HG03575 (cell line): ENCODE results near the gene GGT6.

Source experiments
- ATAC-seq: cut with Tn5 transposase; IDR thresholded peaks from one replicate; pipeline ENCODE4 v1.9.1; 2021; ENCODE audit not compliant: unreplicated experiment, insufficient number of reproducible peaks, low FRiP score; ENCODE audit errors: extremely low read depth

The GGT6 gene

DNA sequence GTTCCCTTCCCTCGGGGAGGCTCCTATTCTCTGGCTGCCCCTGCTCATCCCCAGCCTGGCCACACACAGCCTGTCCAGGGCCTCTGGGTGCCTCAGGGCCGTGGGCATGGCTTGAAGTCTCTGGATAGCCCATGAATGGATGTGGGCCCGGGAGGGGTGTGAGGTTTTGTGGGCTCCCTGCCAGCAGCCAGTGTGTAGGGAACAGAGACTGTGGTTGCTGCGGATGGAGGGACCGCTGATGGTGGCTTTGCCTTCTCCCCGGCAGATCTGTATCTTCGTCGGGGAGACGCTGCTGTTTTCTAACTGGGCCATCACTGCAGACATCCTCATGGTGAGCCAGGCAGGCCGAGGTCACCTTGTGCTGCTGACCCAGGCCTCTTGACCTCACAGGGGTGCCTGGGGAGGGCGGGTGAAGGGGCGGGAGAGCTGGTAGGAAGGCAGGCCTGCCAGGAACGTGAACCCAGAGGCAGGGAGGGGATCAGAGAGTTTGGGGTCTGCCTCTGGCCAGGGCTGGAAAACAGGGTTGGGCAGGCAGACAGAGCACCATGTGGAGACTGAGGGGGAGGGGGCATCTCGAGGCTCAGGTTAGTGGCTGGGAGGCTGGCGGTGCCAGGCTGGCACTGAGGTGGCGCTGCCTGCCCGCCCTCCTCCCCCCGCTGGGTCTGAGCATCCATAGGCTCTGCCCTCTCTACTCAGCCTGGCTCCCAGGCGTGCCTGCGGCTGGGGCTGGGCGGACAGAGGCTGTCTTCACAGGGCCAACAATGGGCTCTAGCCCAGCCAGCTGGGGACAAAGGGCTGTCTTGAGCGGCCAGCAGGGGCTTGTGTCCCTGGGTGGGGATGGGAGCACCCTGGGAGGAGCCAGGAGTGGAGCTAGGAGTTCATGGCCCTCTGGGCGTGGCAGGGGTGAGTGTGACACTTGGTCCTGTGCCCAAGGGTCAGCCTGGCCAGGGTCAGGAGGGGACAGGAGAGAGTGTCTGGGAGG lies 26.6 kb downstream of the GGT6 start:
- no peak for ATAC-seq

DNA sequence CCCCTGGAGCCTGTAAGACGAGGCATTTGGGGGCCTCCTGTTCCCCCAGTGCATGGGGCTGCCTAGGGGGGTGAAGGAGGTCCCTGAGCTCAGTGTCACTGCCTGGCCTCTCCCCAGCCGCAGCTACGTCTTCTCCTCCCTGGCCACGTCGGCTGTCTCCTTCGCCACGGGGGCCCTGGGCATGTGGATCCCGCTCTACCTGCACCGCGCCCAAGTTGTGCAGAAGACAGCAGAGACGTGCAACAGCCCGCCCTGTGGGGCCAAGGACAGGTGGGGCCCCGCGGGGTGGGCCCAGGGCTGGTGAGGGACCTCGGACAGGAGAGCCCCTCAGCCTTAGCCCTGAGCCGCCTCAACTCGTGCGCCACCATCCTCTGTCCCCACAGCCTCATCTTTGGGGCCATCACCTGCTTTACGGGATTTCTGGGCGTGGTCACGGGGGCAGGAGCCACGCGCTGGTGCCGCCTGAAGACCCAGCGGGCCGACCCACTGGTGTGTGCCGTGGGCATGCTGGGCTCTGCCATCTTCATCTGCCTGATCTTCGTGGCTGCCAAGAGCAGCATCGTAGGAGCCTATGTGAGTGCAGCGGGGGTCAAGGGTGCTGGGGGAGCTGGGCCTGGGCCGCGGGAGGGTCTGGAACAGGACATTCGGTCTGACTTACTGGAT lies 27.4 kb downstream of the GGT6 start:
- no peak for ATAC-seq

DNA sequence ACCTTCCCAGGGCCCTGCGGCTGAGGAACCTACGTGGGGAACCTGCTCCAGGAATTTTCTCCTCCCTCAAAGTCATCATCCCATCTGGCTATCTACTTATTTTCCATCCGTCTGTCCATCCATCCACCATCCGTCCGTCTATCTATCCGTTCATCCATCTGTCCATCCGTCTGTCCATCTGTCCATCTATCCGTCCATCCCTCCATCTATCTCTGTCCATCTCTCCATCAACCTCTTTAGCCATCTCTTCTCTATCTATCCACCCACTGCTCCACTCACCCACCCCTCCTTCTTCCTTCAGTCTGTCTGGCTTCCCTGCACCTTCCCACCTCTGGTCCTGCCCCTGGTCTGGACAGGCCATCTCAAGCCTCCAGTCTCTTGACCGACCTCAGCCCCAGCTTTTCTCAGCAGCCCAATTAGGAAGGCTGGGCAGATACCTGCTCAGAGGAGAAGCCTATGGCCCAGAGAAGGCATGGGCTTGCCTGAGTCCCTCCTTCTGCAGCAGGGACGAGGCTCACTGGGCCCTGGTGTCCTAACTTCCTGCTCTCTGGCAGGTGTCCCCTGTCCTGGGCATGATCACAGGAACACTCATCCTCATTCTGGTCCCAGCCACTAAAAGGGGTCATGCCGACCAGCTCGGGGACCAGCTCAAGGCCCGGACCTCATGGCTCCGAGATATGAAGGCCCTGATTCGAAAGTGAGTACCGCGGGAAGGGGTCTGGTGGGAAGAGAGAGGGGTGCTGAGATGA lies 28.2 kb downstream of the GGT6 start:
- ATAC-seq = no peak

DNA sequence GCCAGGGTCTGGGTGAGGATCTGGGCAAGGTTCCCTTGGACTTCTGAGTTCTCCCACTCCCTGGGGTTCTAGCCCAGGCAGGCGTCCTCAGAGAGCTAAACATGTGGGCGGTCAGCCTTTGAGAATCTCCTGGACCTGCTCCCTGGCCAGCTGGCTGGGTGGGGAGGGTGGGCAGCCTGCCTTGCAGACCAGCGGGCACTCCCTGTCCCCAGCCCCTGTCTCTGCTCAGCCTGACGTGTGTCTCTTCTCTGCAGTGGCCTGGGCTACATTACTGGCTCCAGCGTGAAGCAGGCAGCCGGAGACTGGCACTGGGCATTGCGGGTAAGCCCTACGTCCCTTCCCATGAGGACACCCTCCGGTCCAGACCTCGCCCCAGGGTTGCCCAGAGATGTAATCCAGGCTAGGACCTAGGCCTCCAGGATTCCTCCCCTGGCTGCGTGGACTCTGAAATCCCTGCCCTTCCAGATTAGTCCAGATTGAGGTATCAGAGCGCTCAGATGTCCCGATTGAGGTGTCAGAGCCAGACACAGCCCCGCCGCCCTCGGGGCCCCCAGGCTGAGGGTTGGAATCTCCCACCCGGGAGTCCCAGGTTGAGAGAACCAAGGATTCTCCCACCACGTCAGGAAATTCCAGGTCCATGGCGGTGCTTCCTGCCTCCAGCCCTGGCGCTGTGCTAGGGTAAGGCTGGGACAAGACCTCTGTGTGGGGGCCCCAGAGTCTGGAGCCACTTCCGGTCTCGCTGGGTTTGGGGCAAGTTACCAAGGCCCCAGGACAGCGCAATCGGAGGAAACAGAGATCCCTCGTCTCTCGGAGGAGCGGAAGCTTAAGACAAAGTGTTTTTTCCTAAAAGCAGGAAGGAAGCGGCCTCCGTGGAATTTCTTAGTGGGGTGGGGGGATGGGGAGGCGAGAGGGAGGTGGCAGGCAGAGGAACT lies 29.3 kb downstream of the GGT6 start:
- no peak for ATAC-seq

DNA sequence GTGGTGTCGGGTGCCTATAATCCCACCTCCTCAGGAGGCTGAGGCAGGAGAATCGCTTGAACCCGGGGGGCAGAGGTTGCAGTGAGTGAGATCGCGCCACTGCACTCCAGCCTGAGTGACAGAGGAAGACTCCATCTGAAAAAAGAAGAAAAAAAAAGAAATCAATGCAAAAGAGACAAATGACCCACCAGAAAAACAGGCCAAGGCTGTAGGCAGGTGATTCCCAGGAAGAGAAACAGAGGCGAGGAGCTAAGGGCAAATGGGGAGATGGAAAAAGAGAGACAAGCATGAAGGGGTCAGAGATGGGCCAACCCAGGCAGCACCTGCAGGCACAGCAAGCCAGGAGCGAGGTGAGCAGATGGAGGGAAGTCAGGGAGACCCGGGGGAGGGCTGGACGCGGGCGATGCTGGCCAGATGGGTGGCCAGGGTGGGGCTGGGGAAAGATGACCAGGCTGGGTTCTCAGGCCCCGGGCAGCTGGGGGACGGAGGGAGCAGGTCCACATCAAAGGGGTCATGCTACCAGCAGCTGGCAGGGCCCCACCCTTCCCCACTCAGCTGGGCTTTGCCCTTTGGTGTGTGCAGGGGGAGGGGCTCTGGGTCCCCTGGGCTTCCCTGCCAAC lies 30.7 kb downstream of the GGT6 start:
- no peak for ATAC-seq

DNA sequence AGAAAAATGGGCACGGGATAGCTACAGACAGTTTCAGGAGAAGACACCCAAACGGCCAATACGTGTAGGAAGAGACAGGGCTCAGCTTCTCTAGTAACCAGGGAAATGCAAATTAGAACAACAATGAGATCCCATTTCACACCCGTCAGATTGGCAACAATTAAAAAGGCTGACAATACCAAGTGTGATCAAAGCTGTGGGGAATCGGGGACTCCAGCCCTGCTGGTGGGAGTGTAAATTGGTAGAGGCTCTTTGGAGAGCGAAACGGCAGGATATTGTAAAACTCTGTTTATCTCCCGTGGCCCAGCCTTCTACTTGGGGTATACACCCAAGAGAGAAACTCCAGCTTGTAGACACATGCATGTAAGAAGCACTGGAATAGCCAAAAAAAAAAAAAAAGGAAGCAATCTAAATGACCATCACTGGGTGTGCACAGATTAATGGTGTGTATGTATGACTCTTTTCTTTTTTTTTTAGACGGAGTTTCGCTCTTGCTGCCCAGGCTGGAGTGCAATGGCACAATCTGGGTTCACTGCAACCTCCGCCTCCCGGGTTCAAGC lies 32.7 kb downstream of the GGT6 start:
- ATAC-seq = no peak

DNA sequence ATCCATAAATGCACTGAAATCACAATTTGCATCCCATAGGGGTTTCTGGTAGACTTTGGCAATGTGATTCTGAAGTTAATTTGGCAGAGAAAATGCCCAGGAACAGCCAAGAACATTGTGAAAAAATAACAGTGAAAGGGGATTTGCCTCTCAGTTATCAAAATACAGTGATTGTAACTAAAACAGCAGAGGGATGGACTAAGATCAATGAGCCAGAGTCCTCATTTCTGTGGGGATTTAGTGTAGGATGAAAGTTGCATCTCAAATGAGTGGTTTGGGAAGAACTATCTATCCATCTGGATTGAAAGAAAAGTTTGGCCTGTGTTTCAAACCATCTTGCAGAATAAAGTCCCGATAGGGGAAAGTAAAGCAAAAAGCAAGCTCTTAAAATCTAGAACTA lies 33.2 kb downstream of the GGT6 start:
- no peak for ATAC-seq

DNA sequence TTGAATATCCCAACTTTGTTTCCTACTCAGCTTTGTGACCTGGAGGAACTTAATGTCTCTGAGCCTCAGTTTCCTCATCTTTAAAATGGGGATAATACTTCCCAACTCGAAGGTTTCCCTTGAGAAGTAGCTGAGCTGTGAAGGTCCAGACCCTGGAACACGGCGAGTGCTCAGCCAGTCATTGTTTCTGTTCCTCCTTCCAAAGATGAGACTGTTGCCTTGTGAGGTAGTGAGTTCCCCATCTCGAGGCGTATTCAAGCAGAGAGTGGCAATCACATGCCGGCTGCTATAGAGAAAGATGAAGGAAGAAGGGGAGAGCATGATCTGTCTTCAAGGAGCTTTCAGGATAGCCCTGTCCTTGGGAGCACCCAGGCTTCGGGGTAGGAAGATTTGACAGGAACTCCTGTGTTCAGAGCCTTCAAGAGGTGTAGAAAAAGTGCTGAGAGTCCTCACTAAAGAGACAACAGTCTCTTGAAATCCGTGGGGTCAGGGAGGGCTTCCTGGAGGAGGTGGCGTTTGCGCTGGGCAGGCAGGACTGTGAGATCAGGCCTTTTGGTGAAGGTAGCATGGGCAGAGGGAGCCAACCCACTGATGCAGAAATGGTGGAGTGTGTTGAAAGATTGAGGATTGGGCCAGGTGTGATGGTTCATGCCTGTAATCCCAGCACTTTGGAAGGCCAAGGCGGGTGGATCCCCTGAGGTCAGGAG lies 34.5 kb downstream of the GGT6 start:
- no peak for ATAC-seq

DNA sequence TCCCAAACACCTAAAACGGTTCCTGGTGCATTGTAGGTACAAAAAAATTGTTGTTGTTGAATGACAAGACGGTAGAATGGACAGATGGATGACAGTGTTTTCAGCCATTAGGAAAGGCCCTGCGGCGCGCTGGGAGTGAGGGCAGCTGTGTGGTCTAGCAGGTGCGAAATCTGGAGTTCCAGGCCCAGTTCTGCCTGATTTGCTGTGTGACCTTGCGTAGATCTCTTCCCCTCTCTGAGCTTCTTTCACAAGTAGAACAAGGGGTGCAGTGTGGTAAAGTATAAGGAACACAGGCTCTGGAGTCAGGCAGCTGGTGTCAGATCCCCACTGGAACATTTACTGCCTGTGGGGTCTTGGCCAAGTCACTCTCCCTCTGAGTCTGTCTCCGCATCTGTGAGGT lies 36.4 kb downstream of the GGT6 start:
- no peak for ATAC-seq

DNA sequence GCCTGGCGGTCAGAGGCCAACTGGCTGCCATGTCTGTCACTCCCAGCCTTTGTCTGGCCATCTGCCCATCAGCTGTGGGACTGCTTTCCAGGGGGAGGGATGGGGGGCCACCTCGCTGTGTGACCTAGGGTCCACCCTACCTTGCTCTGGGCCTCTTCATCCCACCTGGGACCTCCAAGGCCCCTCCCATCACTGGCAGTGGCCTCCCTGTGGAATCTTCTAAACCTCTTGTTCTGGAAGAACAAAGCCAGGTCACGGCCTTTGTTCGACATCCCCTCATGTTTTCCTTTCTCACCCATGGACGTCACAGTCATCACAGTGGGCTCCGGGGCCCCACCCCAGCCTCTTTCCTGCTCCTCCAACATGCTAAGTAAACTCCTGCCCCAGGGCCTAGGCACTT lies 37.7 kb downstream of the GGT6 start:
- no peak for ATAC-seq

DNA sequence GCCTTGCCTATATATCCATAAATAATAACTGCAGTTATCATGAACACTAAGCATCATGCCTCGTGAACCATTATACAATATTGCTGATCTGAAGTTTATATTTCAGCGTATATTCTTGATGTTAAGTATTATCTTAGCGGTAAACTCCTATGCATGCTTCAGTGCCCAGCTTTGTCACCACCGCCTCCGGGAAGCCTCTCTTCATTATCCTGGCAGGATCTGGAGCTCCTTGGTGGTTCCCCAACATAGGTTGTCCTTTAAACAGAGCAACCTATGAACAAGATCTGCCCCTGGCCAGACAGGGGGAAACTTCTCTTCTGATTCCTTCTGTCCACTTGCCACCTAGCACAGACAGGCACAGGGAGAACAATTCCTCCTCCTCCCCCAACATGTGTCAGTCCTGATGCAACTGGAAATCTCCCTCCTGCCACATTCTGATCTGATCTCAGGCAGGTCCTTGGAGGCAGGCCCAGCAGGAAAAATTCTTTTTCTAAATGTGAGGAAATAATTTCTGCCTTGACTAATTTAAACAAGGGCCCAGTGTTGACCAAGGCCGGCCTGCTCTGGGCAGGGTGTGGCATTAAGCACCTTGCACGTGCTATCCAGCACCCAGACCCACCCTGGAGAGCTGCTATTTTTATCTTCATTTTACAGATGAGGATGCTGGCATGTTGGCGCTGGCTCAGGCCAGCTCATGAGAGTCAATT lies 39.3 kb downstream of the GGT6 start:
- no peak for ATAC-seq

DNA sequence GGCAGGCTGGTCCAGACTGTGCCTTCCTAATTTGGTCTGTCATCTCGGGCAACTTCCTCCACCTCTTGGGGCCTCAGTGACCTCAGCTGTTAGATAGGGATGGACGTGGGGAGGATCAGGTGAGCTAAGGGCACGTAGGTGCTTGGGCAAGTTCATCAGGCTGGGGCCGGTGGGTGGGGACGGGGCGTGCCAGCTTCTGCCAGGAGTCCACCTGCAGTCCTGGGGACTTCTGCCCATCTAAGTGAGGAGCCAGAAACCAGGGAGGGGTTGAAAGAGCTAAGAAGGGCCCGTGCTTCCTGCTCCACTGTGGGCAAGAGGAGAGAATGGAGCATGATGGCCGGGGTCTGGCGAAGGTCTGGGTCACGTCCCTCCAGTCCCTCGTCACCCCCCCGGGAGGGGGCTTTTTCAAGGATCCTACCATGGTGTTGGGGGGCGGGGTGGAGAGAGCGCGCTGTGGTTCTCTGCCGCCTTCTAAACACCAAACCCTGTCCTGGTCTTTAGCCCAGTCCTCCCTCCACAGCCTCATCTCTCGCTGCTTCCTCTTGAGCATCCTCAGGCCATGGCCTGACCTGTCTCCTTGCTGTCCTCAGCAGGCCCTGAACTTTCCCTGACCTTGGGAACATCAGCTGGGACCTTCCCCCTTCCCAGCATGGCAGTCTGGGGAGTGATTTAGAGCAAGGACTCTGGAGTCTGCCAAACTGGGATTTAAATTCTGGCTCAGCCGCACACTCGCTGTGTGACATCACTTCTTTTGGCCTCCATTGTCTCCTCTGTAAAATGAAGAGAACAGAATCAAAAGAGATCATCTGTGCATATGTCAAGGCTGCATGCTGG lies 40.1 kb downstream of the GGT6 start:
- ATAC-seq = no peak

DNA sequence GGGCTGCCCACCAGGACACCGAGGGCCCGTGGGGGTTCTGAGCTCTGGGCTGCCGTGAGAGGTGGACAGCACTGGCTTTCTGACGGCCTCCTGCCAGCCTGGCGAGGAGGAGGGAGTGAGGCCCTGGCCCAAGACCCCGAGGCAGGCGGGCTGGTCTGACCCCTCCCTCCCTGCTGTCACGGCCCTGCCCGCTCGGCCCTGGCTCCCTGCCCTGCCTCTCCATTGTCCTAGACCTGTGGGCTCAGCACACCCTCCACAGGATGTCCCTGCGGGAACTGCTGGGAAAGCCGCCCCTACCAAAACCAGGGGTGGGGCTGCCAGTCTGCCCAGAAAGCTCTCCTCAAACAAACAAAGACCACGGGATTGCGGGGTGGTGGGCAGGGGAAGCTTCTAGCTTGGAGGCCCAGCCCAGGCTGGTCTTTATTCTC lies 41.0 kb downstream of the GGT6 start:
- no peak for ATAC-seq

DNA sequence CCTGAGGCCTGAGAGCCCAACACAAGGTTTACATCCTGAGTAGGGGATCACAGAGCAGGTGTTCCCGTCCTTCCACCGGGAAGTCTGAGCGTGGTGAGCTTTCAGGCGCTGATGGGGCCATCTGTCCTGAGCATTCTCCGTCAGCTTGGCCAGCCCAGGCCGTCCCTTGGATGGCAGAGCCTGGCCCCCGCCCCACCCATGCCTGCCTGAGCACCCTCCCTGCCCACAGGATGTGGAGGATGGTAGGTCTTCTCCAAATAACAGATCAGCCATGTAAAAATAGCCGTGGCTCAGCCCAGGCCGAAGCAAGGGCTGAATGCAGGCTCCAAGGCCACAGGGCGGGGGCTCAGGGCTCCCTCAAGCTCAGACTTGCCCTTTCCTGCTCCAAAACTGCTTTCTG lies 41.5 kb downstream of the GGT6 start:
- no peak for ATAC-seq

DNA sequence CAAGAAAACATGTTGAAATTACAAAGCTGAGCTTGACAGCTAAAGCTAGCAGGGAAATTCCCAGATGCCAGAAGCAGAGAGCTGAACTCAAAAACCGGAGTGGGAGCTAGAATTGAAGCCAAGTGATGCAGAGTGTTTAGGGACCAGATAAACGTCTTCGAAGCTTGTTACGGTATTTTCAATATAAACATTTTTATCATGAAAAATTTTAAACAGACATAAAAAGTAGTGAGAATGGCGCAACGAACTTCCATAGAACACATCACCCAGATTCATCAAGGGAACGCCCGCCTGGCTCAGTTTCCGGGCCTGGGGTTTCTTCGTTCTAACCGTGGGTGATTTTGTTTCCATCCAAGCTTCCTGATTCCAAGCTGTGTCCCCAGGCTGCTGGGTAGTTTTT lies 43.6 kb downstream of the GGT6 start:
- no peak for ATAC-seq

DNA sequence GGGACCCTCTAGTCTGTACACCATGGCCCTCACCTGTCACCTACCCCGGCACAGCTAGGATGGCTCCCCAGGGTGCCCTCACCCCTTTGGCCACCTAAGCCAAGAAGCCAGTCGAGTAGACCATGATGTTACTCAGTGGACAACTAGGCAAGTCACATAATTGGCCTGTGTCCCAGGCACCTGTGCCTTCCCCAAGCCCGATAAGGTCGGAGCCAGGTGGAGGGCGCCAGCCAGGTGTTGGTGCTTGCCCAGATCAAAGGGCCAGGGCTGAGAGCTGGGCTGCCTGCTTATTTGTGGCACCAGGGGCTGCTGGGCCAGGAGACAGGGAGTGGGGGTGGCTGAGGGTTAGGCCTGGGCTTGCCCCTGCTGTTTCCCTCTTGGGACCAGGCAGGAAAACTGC lies 44.9 kb downstream of the GGT6 start:
- no peak for ATAC-seq
